Measurements from ENCODE around the gene RFK. TPM values are rescaled to one million over a fixed set of nuclear protein-coding genes. Genes with fewer than 3 reads are reported as not detected.
A peak's percentile ranks its signal among the peaks of the same experiment; 100 is the strongest.

RFK gene
- total and polyA plus RNA-seq, 9 of the 15 experiments (the other 6 are each of a cell fraction or from before 2014, with no cell fraction given): 3.8 to 51.1 (median 14.8) TPM

GRCh38 chr9:76374783-76375559, 19.3 kb downstream of the RFK start (continued):
- TF ChIP-seq NCOA2 (IDR thresholded peaks at IDR 0.05; ENCODE audit: partially characterized antibody in 2 of 2) (no peak), ZC3H4 (CRISPR knock-in tag; IDR thresholded peaks at IDR 0.05; ENCODE audit: borderline replicate concordance) (no peak), ZNF407 (IDR thresholded peaks at IDR 0.05; ENCODE audit: low read depth) (no peak), ZNF778 (CRISPR knock-in tag; IDR thresholded peaks at IDR 0.05) (no peak), FOXK1 (CRISPR knock-in tag; IDR thresholded peaks at IDR 0.05; ENCODE audit: borderline replicate concordance) (no peak), ZNF592 (IDR thresholded peaks at IDR 0.05) (no peak), YY1 (IDR thresholded peaks at IDR 0.05; ENCODE audit: borderline replicate concordance in 1 of 3, control insufficient read depth in 1 of 3, extremely low read depth in 1 of 3, insufficient read depth in 3 of 3, insufficient read length in 1 of 3, insufficient replicate concordance in 2 of 3, low read depth in 1 of 3, low read length in 2 of 3) (no peak), ELF2 (CRISPR knock-in tag; IDR thresholded peaks at IDR 0.05) (no peak), NCOA4 (IDR thresholded peaks at IDR 0.05; ENCODE audit: partially characterized antibody) (no peak), SMARCA5 (IDR thresholded peaks at IDR 0.05) (no peak), ZNF347 (CRISPR knock-in tag; IDR thresholded peaks at IDR 0.05; ENCODE audit: low read depth) (no peak), SP1 (CRISPR knock-in tag; IDR thresholded peaks at IDR 0.05) (no peak), FOXK2 (conservative IDR thresholded peaks at IDR 0.05 in 1 of 2, IDR thresholded peaks at IDR 0.05 in 1 of 2; ENCODE audit: low read depth in 2 of 2) (peak; percentile 31 to 48; a peak in 1 of 4 replicates), THRAP3 (IDR thresholded peaks at IDR 0.05; ENCODE audit: borderline replicate concordance) (no peak), PCBP2 (IDR thresholded peaks at IDR 0.05; ENCODE audit: low read depth, low read length, poor library complexity, severe bottlenecking) (no peak)
